DMS53 treated with DMSO at 0.1 percent for 48 hours (cell line): ENCODE results near the gene CCDC17.

Experiments
- DNase-seq: peaks from one replicate; lab custom pipeline; 2025; ENCODE audit not compliant: unreplicated experiment; lab: John Stamatoyannopoulos, UW

CCDC17 gene

GRCh38 chr1:45583666-45584350, 40.0 kb downstream of the CCDC17 start, which contains the start of gene NASP:
Gene NASP (plus strand): TSS chr1:45584041. CDS start chr1:45584147, 106 bp downstream.
- DNase-seq = peak; percentile 86

- peak; percentile 96 for DNase-seq
Observed at GRCh38 chr1:45583264-45583665, 40.6 kb downstream of the CCDC17 start.

- DNase-seq = no peak
Observed at GRCh38 chr1:45574105-45574626, 49.7 kb downstream of the CCDC17 start.

- DNase-seq = no peak
Observed at GRCh38 chr1:45573231-45573804, 50.5 kb downstream of the CCDC17 start.

GRCh38 chr1:45570631-45571030, 53.2 kb downstream of the CCDC17 start:
- DNase-seq = no peak
